Endodermal cell (in vitro differentiated cells): ENCODE data around the gene HNRNPL. TPM values are rescaled to one million over a fixed set of nuclear protein-coding genes. Genes with fewer than 3 reads are reported as not detected.
A peak's percentile ranks its signal among the peaks of the same experiment; 100 is the strongest.
"Not testable (repeated sequence)": the region's sequence is repeated elsewhere in the genome, so short reads cannot be mapped to it uniquely, and the experiment has no call there.

Experiments used
- DNase-seq: peaks from one replicate; pipeline ENCODE4 v3.0.0-alpha.2; 2017
- H3K27ac ChIP-seq: 2 replicates; pipeline ENCODE4 v1.5.1; 2013; ENCODE audit warnings: mild to moderate bottlenecking, low read depth, low read length, moderate library complexity
- H3K27me3 ChIP-seq: 2 replicates; pipeline ENCODE4 v1.6.1; 2013; ENCODE audit warnings: mild to moderate bottlenecking, low read length, moderate library complexity; ENCODE audit not compliant: insufficient read depth, control insufficient read depth, poor library complexity, severe bottlenecking
- H3K36me3 ChIP-seq: 2 replicates; pipeline ENCODE4 v1.7.0; 2013; ENCODE audit warnings: mild to moderate bottlenecking, low read length, moderate library complexity; ENCODE audit not compliant: control insufficient read depth, insufficient read depth
- H3K4me1 ChIP-seq: one replicate; pipeline ENCODE4 v1.7.0; 2013; ENCODE audit warnings: low read length; ENCODE audit not compliant: control insufficient read depth, insufficient read depth
- H3K4me3 ChIP-seq: 2 replicates; pipeline ENCODE4 v1.5.1; 2013; ENCODE audit warnings: mild to moderate bottlenecking, low read length, moderate library complexity
- H3K9ac ChIP-seq: 2 replicates; pipeline ENCODE4 v1.6.1; 2013; ENCODE audit warnings: mild to moderate bottlenecking, low read length, moderate library complexity; ENCODE audit not compliant: poor library complexity, severe bottlenecking; ENCODE audit errors: extremely low read depth
- H3K9me3 ChIP-seq: 2 replicates; pipeline ENCODE4 v1.6.1; 2013; ENCODE audit warnings: mild to moderate bottlenecking, low read length, moderate library complexity; ENCODE audit not compliant: control insufficient read depth
- H3K27ac Mint-ChIP-seq: 2 replicates; pipeline ENCODE4 v1.8.0; 2020; ENCODE audit warnings: mixed read lengths
- H3K27me3 Mint-ChIP-seq: 2 replicates; pipeline ENCODE4 v1.8.0; 2021; ENCODE audit warnings: mild to moderate bottlenecking, mixed read lengths; ENCODE audit not compliant: insufficient read depth
- H3K36me3 Mint-ChIP-seq: 2 replicates; pipeline ENCODE4 v1.8.0; 2020; ENCODE audit warnings: low read depth, mixed read lengths
- H3K4me1 Mint-ChIP-seq: 2 replicates; pipeline ENCODE4 v1.8.0; 2020; ENCODE audit warnings: mixed read lengths
- H3K4me3 Mint-ChIP-seq: 2 replicates; pipeline ENCODE4 v1.8.0; 2020; ENCODE audit warnings: mild to moderate bottlenecking, moderate library complexity, mixed read lengths
- H3K9me3 Mint-ChIP-seq: 2 replicates; pipeline ENCODE4 v1.8.0; 2020; ENCODE audit warnings: mild to moderate bottlenecking, mixed read lengths
- CTCF ChIP-seq: fragments of 200-600 bp; sonication (generic); conservative IDR thresholded peaks from 2 replicates; pipeline ENCODE4 v1.5.0; 2021; ENCODE audit warnings: antibody characterized with exemption, mild to moderate bottlenecking
- WGBS, 2 experiments: methylation state at CpG; one replicate each; pipeline versions ENCODE4 v1.1.5 to v1.1.7; 2013; ENCODE audit warnings: missing lambda C conversion rate in 2 of 2, mixed read lengths in 1 of 2; ENCODE audit not compliant: insufficient coverage in 1 of 2, insufficient read length in 1 of 2; 5-methylcytosine and 5-hydroxymethylcytosine counted together
- total RNA-seq, 2 donors: library from RNA; stranded (reverse); fragmentation: NEBNext Ultra II Directional in 1 of 2; extraction: Animal tissue kit (Norgen Biotek cat#: 25700) in 1 of 2; gene quantifications; 2 replicates in 1 of 2; 3 replicates in 1 of 2; pipeline ENCODE4 v1.2.1, GENCODE V29; 2021

Gene HNRNPL
- total RNA-seq, 2 donors from 2014 or later: 607 to 646 TPM

- H3K4me3 Mint-ChIP-seq: no peak overlapping the region
- peaks cover 12% of the 10 kb centered on the region for H3K36me3 ChIP-seq
- H3K27ac ChIP-seq: no peak overlapping the region
- H3K4me1 ChIP-seq: no peaks in the 10 kb centered on the region
- H3K9me3 Mint-ChIP-seq: no peaks in the 10 kb centered on the region
- H3K4me3 ChIP-seq: no peak overlapping the region
- no peak for DNase-seq
- H3K9me3 ChIP-seq: no peaks in the 10 kb centered on the region
- TF ChIP-seq CTCF: no peak
- H3K4me1 Mint-ChIP-seq: no peaks in the 10 kb centered on the region
- H3K9ac ChIP-seq: no peak overlapping the region
- H3K27ac Mint-ChIP-seq: no peak overlapping the region
- no peaks in the 10 kb centered on the region for H3K36me3 Mint-ChIP-seq
- H3K27me3 ChIP-seq: no peaks in the 10 kb centered on the region
- H3K27me3 Mint-ChIP-seq: no peaks in the 10 kb centered on the region
Measured at GRCh38 chr19:38890686-38891085, 40.9 kb upstream of the HNRNPL start.

- Histone ChIP-seq H3K4me3 (no peak overlapping the region), H3K36me3 (peaks cover 12% of the 10 kb centered on the region), H3K9ac (no peak overlapping the region), H3K9me3 (no peaks in the 10 kb centered on the region), H3K27me3 (no peaks in the 10 kb centered on the region), H3K4me1 (no peaks in the 10 kb centered on the region), H3K27ac (no peak overlapping the region)
- no peak overlapping the region for H3K4me3 Mint-ChIP-seq
- no peak overlapping the region for H3K27ac Mint-ChIP-seq
- DNase-seq: peak; percentile 20
- no peaks in the 10 kb centered on the region for H3K4me1 Mint-ChIP-seq
- TF ChIP-seq CTCF: no peak
- WGBS, 2 experiments: 83 to 97% methylated on average over 1 to 7 of the region's 8 CpGs
- H3K36me3 Mint-ChIP-seq: no peaks in the 10 kb centered on the region
- no peaks in the 10 kb centered on the region for H3K9me3 Mint-ChIP-seq
- H3K27me3 Mint-ChIP-seq: no peaks in the 10 kb centered on the region
Measured at GRCh38 chr19:38889803-38890202, 40.0 kb upstream of the HNRNPL start.

GRCh38 chr19:38888876-38889275 is 39.1 kb upstream of the HNRNPL start:
- DNase-seq: no peak
- H3K27me3 ChIP-seq: no peaks in the 10 kb centered on the region
- no peaks in the 10 kb centered on the region for H3K4me1 ChIP-seq
- no peaks in the 10 kb centered on the region for H3K4me1 Mint-ChIP-seq
- H3K27ac ChIP-seq: no peak overlapping the region
- no peaks in the 10 kb centered on the region for H3K9me3 Mint-ChIP-seq
- no peak overlapping the region for H3K4me3 Mint-ChIP-seq
- no peak overlapping the region for H3K9ac ChIP-seq
- no peak for TF ChIP-seq CTCF
- peaks cover 12% of the 10 kb centered on the region for H3K36me3 ChIP-seq
- no peaks in the 10 kb centered on the region for H3K27me3 Mint-ChIP-seq
- no peaks in the 10 kb centered on the region for H3K36me3 Mint-ChIP-seq
- no peak overlapping the region for H3K27ac Mint-ChIP-seq
- WGBS, 2 experiments: 95 to 96% methylated on average over 13 to 17 of the region's 17 CpGs
- no peak overlapping the region for H3K4me3 ChIP-seq
- no peaks in the 10 kb centered on the region for H3K9me3 ChIP-seq

- not testable (repeated sequence) for H3K27me3 Mint-ChIP-seq, H3K9me3 ChIP-seq, H3K4me3 Mint-ChIP-seq, DNase-seq, H3K9ac ChIP-seq, H3K27ac ChIP-seq, H3K27me3 ChIP-seq, H3K4me3 ChIP-seq, H3K9me3 Mint-ChIP-seq, H3K27ac Mint-ChIP-seq, H3K4me1 ChIP-seq, H3K4me1 Mint-ChIP-seq, H3K36me3 Mint-ChIP-seq
- 94% methylated on average over 3 of the region's 3 CpGs for WGBS, 2 experiments
- H3K36me3 ChIP-seq: peaks cover 11% of the 10 kb centered on the region
Measured at GRCh38 chr19:38884691-38885090, 34.9 kb upstream of the HNRNPL start.
